OCI-LY1 (cell line): ENCODE data around the gene MTIF3.

ENCODE experiments used
- EZH2 ChIP-seq: fragments of 200-600 bp; sonication (generic), shearing (Covaris generic); IDR thresholded peaks from 2 replicates; pipeline ENCODE4 v1.8.0; 2017; ENCODE audit warnings: borderline replicate concordance, mixed run types, mild to moderate bottlenecking, antibody characterized with exemption, low read length, moderate library complexity, mixed read lengths
- TF ChIP-seq, protein P1 (sequence below): fragments of 200-600 bp; sonication (generic), shearing (Covaris generic); IDR thresholded peaks from 2 replicates; pipeline ENCODE4 v1.5.1; 2017; ENCODE audit warnings: mild to moderate bottlenecking, antibody characterized with exemption, low read length, moderate library complexity, mixed read lengths

DNA sequence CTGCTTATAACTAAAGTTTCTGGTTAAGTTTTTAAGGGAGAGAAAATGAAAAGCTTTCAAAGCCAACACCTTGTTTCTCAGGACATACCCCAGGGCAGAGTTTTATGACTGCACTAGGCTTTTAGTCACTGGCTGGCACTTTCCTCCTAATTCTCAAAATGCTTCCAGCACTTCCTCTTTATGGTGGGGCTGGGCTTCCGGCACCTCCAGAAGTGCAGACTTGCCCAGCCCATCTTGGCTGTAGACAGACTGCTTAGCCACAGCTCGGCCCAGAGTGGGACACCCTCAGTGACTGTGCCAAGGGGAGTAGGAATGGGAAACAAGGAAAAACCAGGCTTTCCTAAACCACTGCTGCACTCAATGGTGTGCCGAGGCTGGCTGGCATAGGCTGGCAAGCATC, 49.2 kb downstream of the MTIF3 start:
- TF ChIP-seq EZH2 = no peak
- TF ChIP-seq, protein P1, sequence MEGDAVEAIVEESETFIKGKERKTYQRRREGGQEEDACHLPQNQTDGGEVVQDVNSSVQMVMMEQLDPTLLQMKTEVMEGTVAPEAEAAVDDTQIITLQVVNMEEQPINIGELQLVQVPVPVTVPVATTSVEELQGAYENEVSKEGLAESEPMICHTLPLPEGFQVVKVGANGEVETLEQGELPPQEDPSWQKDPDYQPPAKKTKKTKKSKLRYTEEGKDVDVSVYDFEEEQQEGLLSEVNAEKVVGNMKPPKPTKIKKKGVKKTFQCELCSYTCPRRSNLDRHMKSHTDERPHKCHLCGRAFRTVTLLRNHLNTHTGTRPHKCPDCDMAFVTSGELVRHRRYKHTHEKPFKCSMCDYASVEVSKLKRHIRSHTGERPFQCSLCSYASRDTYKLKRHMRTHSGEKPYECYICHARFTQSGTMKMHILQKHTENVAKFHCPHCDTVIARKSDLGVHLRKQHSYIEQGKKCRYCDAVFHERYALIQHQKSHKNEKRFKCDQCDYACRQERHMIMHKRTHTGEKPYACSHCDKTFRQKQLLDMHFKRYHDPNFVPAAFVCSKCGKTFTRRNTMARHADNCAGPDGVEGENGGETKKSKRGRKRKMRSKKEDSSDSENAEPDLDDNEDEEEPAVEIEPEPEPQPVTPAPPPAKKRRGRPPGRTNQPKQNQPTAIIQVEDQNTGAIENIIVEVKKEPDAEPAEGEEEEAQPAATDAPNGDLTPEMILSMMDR = no peak
